OCI-LY3 (cell line): Measurements from ENCODE around the gene FLRT1.

Experiments used
- H2AFZ ChIP-seq: fragments of 200-600, 300-600 bp; shearing (Covaris generic); 2 replicates; pipeline ENCODE4 v1.6.0; 2014; ENCODE audit warnings: antibody characterized with exemption, low read depth, low read length
- H3K27ac ChIP-seq: fragments of 200-600, 300-600 bp; sonication (generic); 2 replicates; pipeline ENCODE4 v1.5.1; 2014; ENCODE audit warnings: mild to moderate bottlenecking, low read length, moderate library complexity, mixed read lengths
- H3K27me3 ChIP-seq: fragments of 200-600, 300-600 bp; sonication (generic); 2 replicates; pipeline ENCODE4 v1.6.1; 2014; ENCODE audit warnings: low read depth, low read length, mixed read lengths
- H3K36me3 ChIP-seq: fragments of 200-600, 300-600 bp; sonication (generic); replicated peaks from 2 replicates; pipeline ENCODE3; 2014; ENCODE audit warnings: low read depth, low read length, mixed read lengths
- H3K4me1 ChIP-seq: fragments of 300-600, 200-600 bp; sonication (generic); 2 replicates; pipeline ENCODE4 v1.6.1; 2014; ENCODE audit warnings: low read length, mixed read lengths
- H3K4me2 ChIP-seq: fragments of 200-600, 300-600 bp; sonication (generic); 2 replicates; pipeline ENCODE4 v1.6.1; 2014; ENCODE audit warnings: low read length, mixed read lengths
- H3K4me3 ChIP-seq: fragments of 300-600, 200-600 bp; sonication (generic); 2 replicates; pipeline ENCODE4 v1.5.1; 2014; ENCODE audit warnings: antibody characterized with exemption, mild to moderate bottlenecking, low read length, moderate library complexity
- H3K79me2 ChIP-seq: fragments of 300-600, 200-600 bp; shearing (Covaris generic); 2 replicates; pipeline ENCODE4 v1.6.1; 2014; ENCODE audit warnings: mild to moderate bottlenecking, low read length, mixed read lengths
- H3K9ac ChIP-seq: fragments of 300-600, 200-600 bp; shearing (Covaris generic); 2 replicates; pipeline ENCODE4 v1.6.0; 2014; ENCODE audit warnings: mild to moderate bottlenecking, low read length, moderate library complexity
- H3K9me3 ChIP-seq: fragments of 200-600, 300-600 bp; shearing (Covaris generic); 2 replicates; pipeline ENCODE4 v1.6.1; 2014; ENCODE audit warnings: low read length, mixed read lengths; ENCODE audit not compliant: insufficient read depth
- H4K20me1 ChIP-seq: fragments of 200-600, 300-600 bp; sonication (generic); 2 replicates; pipeline ENCODE4 v1.6.1; 2016; ENCODE audit warnings: low read length, mixed read lengths; ENCODE audit not compliant: insufficient read depth
- EZH2phosphoT487 ChIP-seq: fragments of 200-600 bp; shearing (Covaris generic); IDR thresholded peaks from 2 replicates; pipeline ENCODE4 v1.6.1; 2018; ENCODE audit warnings: antibody characterized with exemption, mixed run types, low read depth
- TF ChIP-seq, protein P1 (sequence below): fragments of 200-600, 300-600 bp; sonication (generic); IDR thresholded peaks from 2 replicates; pipeline ENCODE4 v1.5.1; 2014; ENCODE audit warnings: antibody characterized with exemption, low read length, low read depth

FLRT1 gene

DNA sequence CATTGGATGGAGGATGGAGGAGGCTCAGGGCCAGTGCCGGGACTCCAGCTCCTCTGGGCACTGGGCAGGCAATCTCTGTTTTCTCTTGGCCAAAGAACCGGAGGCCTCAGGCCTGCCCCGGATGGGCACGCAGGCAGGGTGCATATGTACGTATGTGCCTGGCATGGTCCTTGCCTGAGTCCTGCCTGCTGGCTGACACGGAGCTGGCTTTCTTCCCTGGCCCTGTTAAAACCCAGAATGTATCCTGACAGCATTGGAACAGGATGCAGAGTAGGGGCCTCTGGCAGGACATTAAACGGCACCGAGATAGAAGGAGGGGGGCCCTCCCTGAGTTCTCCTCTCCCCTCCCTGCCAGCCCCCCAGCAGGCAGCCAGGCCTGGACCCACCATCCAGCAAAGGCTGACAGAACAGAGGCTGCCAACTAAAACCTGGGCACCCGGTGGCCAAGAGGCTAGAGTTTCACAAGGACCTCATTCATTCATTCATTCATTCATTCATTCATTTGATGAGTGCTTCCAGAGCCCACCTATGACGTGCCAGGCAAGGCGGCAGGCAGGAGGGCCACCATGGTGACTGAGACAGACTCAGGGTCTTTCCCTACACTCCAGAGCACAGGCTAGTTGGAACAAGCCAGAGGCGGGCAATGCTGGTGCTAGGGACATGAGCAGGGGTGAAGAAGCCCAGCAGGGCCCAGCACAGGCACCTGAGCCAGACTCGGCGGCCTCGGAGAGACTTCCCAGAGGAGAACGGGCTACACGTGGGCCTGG is 28.8 kb downstream of the FLRT1 start:
- Histone ChIP-seq H3K4me2 (no peak overlapping the region), H4K20me1 (0 out of 2 replicates have a peak, but pooled peaks cover 13% of the 10 kb centered on the region), H3K4me3 (no peak overlapping the region), H3K4me1 (peaks cover 4% of the 10 kb centered on the region; the same call in 1 of the 2 replicates), H3K27me3 (peaks cover 8% of the 10 kb centered on the region; the same call in 1 of the 2 replicates), H3K9ac (no peak overlapping the region), H3K27ac (no peak overlapping the region), H3K9me3 (no peaks in the 10 kb centered on the region), H3K36me3 (no peaks in the 10 kb centered on the region), H3K79me2 (no peaks in the 10 kb centered on the region), H2AFZ (no peak overlapping the region)
- TF ChIP-seq, protein P1, sequence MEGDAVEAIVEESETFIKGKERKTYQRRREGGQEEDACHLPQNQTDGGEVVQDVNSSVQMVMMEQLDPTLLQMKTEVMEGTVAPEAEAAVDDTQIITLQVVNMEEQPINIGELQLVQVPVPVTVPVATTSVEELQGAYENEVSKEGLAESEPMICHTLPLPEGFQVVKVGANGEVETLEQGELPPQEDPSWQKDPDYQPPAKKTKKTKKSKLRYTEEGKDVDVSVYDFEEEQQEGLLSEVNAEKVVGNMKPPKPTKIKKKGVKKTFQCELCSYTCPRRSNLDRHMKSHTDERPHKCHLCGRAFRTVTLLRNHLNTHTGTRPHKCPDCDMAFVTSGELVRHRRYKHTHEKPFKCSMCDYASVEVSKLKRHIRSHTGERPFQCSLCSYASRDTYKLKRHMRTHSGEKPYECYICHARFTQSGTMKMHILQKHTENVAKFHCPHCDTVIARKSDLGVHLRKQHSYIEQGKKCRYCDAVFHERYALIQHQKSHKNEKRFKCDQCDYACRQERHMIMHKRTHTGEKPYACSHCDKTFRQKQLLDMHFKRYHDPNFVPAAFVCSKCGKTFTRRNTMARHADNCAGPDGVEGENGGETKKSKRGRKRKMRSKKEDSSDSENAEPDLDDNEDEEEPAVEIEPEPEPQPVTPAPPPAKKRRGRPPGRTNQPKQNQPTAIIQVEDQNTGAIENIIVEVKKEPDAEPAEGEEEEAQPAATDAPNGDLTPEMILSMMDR: no peak
- no peak for TF ChIP-seq EZH2phosphoT487

DNA sequence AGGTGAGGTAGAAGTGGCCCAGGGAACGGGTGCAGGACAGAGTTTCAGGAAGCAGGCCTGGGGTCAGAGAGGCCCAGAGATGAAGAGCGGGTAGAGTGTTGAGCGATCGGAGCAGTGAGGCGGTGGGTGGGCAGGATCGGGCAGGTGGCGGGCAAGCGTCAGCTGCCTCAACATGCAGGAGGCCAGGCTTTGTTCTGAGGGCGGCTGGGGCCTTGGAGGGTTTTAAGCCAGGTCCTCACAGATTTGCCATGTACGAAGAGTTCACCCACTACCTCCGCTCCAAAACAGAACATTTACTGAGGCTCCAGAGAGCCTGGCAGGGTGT is 29.4 kb downstream of the FLRT1 start:
- no peak overlapping the region for H3K27ac ChIP-seq
- 0 out of 2 replicates have a peak, but pooled peaks cover 13% of the 10 kb centered on the region for H4K20me1 ChIP-seq
- H2AFZ ChIP-seq: no peak overlapping the region
- no peaks in the 10 kb centered on the region for H3K9me3 ChIP-seq
- H3K79me2 ChIP-seq: no peaks in the 10 kb centered on the region
- TF ChIP-seq, protein P1: no peak
- no peak for TF ChIP-seq EZH2phosphoT487
- H3K36me3 ChIP-seq: no peaks in the 10 kb centered on the region
- H3K4me3 ChIP-seq: no peak overlapping the region
- no peak overlapping the region for H3K4me2 ChIP-seq
- H3K27me3 ChIP-seq: peaks cover 8% of the 10 kb centered on the region; the same call in 1 of the 2 replicates
- H3K4me1 ChIP-seq: peaks cover 4% of the 10 kb centered on the region; the same call in 1 of the 2 replicates
- no peak overlapping the region for H3K9ac ChIP-seq

DNA sequence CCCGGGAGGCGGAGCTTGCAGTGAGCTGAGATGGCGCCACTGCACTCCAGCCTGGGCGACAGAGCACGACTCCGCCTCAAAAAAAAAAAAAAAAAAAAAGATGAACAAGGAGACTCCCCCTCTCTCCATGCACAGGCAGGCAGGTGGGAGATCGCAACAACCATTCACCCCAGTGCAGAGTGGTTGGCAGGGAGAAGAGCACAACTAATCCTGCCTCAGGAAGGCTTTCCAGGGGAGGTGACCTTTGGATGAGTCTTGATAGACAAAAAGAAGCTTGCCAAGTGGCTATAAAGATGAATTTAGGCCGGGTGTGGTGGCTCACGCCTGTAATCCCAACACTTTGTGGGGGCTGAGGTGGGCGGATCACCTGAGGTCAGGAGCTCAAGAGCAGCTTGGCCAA is 30.0 kb downstream of the FLRT1 start:
- no peak overlapping the region for H3K27ac ChIP-seq
- H3K79me2 ChIP-seq: no peaks in the 10 kb centered on the region
- no peak overlapping the region for H3K4me2 ChIP-seq
- peaks cover 8% of the 10 kb centered on the region; the same call in 1 of the 2 replicates for H3K27me3 ChIP-seq
- H4K20me1 ChIP-seq: 0 out of 2 replicates have a peak, but pooled peaks cover 8% of the 10 kb centered on the region
- TF ChIP-seq, protein P1: no peak
- no peak for TF ChIP-seq EZH2phosphoT487
- H3K36me3 ChIP-seq: no peaks in the 10 kb centered on the region
- H3K4me1 ChIP-seq: peaks cover 4% of the 10 kb centered on the region; the same call in 1 of the 2 replicates
- H2AFZ ChIP-seq: no peak overlapping the region
- H3K4me3 ChIP-seq: no peak overlapping the region
- no peaks in the 10 kb centered on the region for H3K9me3 ChIP-seq
- H3K9ac ChIP-seq: no peak overlapping the region

DNA sequence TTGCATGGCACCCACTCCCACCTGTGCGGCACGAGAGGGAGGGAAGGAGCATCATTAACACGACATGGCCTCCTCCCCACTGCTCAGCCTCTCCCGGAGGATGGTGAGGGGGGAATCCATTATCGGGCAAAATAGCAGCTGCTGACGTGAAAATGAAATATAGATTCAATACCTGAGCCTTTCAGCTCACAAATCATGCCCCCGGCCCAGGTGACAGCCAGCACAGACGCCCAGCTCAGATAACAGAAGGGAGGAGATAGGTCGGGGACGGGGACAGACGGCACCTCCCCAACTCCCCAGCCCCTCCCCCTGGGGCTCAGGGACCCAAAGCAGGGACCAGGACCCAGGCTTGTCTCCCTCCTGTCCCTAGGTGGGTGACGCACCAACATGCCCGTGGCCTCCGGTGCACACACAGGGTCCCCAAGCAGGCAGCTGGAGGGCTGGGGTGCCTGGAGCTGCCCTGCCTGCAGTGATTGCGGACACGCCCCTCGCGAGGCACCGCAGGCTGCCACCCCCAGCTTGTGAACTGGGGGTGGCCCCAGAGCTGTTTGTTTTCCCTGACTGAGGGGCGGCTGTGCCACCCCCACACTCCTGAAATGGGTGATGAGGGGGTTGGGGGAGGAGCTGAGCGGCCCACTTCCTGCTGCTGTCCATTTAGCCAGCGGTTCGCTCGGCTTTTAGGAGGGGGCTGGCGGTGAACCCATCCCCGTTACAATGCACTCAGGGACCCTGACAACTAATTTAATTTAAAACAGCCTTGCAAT is 31.7 kb downstream of the FLRT1 start:
- no peaks in the 10 kb centered on the region for H3K9me3 ChIP-seq
- H4K20me1 ChIP-seq: 0 out of 2 replicates have a peak, but pooled peaks cover 8% of the 10 kb centered on the region
- no peak overlapping the region for H3K4me3 ChIP-seq
- no peak overlapping the region for H3K4me2 ChIP-seq
- no peak for TF ChIP-seq EZH2phosphoT487
- TF ChIP-seq, protein P1: no peak
- H3K4me1 ChIP-seq: no peaks in the 10 kb centered on the region
- no peaks in the 10 kb centered on the region for H3K36me3 ChIP-seq
- no peaks in the 10 kb centered on the region for H3K79me2 ChIP-seq
- no peak overlapping the region for H3K9ac ChIP-seq
- no peak overlapping the region for H3K27ac ChIP-seq
- H3K27me3 ChIP-seq: no peaks in the 10 kb centered on the region
- H2AFZ ChIP-seq: no peak overlapping the region
